HG03025 (cell line): Measurements from ENCODE around the gene DEF6.
"Not testable (repeated sequence)": the region's sequence is repeated elsewhere in the genome, so short reads cannot be mapped to it uniquely, and the experiment has no call there.

ENCODE experiments used
- ATAC-seq: cut with Tn5 transposase; IDR thresholded peaks from one replicate; pipeline ENCODE4 v1.9.1; 2021; ENCODE audit warnings: mild to moderate bottlenecking, moderate library complexity; ENCODE audit not compliant: unreplicated experiment, low FRiP score

The DEF6 gene

DNA sequence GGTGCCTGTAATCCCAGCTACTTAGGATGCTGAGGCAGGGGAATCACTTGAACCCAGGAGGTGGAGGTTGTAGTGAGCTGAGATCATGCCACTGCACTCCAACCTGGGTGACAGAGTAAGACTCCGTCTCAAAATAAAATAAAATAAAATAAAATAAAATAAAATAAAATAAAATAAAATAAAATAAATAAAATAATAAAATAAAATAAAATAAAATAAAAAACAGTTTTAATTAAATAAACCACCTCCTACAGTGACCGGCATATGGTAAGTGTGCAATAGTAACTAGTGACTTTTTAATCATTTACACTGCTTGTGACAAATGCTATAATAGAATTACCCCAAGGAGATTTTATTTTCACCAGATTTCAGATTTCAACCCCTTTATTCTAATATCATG, 10.9 kb downstream of the DEF6 start:
- ATAC-seq: not testable (repeated sequence)

DNA sequence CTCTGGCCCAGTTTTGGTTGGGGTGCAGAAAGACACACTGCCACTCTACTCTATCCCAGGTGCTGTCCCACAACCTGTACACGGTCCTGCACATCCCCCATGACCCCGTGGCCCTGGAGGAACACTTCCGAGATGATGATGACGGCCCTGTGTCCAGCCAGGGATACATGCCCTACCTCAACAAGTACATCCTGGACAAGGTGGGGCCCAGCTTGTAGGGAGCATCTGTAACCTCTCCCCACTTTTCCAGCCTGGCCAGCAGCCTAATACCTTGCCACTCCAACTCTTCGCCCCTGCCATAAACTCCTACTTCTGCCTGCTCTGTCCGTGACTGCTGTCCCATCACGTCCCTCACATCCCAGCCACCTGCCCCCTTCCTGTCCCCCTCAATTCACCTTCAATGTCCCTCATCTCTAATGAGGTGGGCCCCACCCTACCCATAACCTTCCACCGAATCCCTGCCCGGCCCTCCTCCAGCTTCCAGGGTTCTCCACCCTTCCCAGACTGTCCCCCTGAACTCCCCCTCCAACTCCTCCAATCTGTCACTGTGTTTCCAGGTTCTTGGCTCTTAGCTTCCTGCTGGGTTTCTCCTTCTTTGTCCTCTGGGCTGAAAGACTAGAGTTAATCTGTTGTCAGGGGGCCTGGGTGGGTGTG, 12.1 kb downstream of the DEF6 start:
- ATAC-seq: no peak

DNA sequence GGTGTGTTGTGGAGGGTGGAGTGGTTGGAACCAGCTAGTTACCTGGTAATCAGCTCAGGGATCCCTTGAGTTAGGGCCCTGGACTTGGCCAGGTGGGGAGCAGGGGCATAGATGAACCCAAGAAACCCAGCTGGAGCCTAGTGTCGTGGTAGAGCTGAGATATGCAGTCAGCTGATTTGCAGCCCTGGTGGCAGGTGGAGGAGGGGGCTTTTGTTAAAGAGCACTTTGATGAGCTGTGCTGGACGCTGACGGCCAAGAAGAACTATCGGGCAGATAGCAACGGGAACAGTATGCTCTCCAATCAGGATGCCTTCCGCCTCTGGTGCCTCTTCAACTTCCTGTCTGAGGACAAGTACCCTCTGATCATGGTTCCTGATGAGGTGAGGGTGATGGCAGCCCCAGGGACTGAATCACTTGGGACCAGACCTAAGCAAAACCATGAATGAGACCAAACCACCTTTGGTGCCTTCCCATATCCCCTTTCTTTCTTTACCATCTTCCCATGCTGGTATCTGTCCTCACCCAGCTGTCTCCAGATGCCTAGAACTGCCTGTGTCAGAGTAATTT, 12.7 kb downstream of the DEF6 start:
- ATAC-seq: no peak

DNA sequence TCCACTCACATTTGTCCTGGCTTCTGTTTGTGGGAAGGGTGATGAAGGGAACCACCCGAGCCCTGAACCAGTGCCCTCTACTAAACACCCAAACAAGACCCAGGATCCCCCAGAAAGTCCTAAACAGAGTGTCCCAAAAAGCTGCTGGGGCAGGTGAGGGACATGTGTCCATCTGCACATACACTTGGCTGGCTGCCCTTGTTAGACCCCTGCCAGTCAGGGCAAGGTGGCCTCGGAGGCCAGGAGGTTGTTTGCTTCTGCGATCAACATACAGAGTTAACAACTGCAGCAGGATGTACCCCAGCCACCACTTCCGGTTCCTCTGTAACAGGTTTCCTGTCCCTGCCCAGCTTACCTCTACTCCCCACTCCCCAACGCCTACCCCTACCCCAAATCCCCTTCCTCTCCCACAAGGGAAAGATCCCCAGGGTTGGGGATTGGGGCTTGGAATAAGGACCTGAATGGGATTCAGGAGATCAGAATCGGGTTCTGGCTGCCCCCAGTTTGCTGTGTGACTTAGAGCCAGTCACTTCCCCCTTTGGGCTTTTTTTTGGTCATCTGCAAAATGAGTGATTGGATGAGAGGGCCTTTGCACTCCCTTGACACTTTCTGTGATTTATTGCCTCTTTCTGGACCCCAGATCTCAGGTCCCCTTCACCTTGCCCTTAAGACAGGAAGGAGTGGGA, 13.9 kb downstream of the DEF6 start:
- no peak for ATAC-seq

DNA sequence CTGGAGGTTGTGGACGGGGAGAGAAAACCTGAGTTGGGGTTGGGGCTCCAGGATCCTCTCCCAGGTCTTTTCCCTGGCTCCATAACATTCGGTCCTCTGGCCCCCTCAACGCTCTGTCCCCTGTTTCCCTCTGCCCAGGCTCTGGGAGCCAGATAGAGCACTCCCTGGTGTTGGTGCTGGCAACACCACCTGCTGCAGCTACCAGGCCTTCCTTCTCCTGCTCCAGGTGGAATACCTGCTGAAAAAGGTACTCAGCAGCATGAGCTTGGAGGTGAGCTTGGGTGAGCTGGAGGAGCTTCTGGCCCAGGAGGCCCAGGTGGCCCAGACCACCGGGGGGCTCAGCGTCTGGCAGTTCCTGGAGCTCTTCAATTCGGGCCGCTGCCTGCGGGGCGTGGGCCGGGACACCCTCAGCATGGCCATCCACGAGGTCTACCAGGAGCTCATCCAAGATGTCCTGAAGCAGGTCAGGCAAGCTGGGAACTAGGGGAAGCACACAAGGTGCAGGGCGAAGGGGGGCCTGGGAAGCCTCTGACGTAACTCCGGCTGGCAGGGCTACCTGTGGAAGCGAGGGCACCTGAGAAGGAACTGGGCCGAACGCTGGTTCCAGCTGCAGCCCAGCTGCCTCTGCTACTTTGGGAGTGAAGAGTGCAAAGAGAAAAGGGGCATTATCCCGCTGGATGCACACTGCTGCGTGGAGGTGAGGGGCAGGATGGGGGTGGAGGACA, 14.6 kb downstream of the DEF6 start:
- no peak for ATAC-seq

DNA sequence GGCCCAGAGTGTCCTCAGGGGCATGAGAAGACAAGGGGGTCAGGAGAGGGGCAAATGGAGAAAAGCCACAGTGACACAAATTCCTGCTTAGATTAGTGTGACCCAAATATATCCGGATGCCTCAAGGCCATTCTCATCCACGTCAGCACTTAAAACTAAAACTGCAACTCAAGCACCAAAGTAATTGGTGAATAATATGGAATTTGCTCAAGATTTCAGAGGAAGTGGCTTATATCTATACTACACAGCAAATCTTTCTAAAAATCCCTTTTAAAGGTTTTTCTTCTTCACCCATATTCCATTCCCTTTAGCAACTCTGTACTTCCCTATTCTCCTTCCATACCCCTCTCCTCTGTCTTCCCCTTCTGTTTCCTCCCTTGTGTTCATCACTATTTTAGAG, 15.2 kb downstream of the DEF6 start:
- no peak for ATAC-seq

DNA sequence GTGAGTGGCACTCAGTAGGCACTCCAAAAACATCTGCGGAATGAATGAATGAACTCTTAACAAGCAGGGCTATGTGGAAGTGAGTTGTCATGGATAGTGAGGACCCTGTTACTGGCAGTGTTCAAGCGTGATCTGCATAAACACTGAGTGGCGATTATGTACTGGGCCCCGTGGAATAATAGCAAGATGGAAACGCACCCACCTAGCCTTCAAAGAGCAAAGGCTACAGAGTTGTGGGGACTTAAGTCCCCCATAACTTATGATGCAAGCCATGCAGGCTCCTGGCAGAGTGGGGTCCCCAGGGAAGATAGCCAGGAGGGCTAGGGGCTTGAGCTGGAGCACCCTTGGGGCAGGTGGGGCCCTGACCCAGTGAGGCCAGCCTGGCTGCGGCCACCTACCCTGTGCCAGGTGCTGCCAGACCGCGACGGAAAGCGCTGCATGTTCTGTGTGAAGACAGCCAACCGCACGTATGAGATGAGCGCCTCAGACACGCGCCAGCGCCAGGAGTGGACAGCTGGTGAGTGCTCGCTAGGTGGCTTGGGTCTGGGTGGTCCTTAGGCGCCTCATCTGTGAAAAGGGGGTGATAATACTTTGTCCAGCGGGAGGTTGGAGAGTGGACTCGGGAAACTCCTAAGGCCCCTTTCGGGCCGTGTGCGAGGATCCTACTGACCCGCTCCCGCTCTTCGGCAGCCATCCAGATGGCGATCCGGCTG, 20.0 kb downstream of the DEF6 start:
- no peak for ATAC-seq

DNA sequence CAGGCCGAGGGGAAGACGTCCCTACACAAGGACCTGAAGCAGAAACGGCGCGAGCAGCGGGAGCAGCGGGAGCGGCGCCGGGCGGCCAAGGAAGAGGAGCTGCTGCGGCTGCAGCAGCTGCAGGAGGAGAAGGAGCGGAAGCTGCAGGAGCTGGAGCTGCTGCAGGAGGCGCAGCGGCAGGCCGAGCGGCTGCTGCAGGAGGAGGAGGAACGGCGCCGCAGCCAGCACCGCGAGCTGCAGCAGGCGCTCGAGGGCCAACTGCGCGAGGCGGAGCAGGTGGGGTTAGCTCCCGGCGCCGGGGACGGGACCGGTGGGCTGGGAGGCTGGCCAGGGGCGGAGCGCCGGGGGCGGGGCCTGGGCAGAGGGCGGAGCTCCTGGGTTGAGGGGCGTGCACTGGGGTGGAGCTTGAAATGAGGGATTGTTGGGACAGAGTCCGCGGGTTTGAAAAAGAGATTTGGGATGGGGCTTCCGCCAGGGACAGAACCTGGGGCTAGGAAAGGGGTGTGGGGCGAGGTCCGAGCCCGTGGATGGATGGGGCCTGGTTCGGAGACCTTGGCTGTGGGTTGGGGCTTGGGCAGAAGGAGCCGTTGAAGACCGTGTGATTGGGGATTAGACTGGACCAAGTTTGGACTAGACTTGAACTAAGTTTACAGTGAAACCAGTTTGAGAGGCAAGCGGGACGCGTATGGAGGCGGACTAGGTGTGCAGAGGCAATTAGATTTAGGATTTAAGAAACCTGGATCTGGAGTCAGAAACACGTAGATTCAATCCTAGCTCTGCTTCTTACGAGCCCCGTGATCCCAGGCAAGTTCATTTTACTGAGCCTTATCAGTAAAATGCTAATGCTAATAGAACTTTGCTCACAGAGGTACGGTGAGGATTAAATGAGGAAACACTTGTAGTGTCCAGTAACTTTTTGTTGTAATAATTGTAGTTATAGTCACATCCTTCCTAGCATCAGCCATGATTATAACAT, 20.9 kb downstream of the DEF6 start:
- ATAC-seq: no peak

DNA sequence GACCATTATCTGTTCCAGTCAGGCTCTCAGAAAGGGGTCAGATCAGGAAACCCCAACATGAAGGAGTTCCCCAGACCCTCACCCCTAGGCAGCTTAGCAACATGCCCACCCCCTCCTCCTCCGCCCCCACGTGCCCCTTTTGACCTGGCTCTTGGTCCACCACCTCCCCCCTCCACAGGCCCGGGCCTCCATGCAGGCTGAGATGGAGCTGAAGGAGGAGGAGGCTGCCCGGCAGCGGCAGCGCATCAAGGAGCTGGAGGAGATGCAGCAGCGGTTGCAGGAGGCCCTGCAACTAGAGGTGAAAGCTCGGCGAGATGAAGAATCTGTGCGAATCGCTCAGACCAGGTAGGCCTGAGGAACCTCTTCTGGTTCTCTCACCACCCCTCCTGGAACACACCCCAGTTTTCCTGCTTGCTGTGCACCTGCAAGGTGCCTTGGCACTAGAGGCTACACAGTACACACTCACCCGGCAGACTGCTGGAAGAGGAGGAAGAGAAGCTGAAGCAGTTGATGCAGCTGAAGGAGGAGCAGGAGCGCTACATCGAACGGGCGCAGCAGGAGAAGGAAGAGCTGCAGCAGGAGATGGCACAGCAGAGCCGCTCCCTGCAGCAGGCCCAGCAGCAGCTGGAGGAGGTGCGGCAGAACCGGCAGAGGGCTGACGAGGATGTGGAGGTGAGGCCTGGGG, 21.9 kb downstream of the DEF6 start:
- ATAC-seq: no peak

DNA sequence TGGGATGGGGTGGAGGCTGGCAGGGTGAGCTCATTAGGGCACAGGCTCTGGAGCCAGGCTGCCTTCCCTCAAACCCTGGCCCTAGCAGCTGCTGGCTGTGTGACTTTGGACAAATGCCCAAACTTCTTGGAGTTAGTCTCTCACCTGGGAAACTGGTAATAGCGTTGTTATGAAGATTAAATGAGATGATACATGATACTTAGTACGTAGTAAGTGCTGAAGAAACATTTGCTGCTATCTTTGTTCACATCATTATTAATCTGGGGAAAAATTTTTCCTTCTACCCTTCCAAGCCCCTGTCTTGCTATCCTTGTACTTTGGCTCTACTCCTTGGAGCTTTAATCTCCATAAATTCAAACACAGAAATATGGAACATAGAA, 22.4 kb downstream of the DEF6 start:
- ATAC-seq: no peak

DNA sequence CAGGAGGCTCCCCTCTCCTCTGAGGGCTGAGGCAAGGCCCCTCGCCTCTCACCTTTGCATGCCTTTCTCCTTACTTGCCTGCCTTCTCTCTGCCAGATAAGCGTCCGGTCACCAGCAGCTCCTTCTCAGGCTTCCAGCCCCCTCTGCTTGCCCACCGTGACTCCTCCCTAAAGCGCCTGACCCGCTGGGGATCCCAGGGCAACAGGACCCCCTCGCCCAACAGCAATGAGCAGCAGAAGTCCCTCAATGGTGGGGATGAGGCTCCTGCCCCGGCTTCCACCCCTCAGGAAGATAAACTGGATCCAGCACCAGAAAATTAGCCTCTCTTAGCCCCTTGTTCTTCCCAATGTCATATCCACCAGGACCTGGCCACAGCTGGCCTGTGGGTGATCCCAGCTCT, 23.5 kb downstream of the DEF6 start:
- ATAC-seq: no peak

DNA sequence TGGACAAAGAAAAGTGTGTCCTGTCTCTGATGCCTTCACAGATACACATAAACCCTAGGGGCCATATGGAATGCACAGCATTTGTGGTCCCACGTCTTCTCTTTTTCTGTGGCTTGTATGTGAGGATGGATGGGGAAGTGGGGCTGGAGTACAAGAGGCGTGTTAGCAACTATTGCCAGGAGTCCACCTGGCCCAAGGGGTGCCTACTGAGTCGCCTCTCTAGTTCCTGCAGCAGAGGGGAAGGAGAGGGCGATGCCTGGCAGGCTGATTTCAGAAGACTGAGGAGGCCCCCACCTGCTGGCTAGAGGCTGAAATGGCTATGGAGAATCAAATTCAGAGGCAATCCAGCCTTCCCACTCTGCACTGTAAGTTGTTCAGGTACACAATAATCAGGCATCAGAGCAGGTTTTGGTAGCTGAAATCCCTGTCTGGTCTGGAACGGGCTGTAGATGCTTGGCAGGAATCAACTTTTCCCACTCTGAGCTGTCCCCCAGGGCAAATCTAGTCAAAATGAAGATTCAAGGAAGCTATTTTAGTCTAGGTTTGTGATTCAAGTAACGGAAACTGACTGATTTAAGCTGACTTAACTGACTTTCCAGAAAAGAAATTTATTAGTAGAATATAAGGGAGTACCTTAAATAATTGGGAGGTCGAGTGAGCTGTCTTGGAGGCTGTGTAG, 29.9 kb downstream of the DEF6 start:
- ATAC-seq: no peak

DNA sequence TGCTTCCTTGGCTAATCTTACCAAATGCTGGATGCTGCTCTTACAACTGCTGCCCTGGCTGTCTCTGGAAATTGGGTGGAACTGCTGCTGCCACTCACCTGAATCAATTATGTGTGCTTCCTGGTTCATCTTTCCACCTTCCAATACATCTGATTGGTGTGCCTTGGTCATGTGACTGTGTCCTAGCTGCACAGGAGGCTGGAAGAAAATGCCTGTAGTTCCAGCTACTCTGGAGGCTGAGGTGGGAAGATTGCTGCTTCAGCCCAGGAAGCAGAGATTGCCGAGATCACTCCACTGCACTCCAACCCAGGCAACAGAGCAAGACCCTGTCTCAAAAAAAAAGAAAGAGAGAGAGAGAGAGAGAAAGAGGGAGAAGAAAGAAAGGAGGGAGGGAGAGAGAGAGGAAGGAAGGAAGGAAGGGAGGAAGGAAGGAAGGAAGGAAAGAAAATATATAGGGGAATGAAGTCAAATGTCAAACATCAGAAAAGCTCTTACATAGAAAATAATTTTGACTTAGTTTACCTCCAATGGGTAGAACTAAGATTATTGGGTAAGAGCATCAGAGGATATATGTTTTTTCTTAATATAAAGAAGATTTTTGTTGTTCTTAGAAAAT, 30.6 kb downstream of the DEF6 start:
- no peak for ATAC-seq

DNA sequence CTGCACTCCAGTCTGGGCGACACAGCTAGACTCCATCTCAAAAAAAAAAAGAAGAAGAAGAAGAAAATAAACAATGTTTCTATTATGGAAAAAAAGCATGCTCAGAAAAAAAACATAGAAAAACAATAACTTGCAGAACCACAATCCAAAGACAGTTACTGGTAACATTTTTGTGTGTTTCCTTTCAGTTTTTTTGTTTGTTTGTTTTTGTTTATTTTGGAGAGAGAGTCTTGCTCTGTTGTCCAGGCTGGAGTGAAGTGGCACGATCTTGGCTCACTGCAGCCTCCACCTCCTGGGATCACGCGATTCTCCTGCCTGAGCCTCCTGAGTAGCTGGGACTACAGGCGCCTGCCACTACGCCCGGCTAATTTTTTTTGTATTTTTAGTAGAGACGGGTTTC, 31.3 kb downstream of the DEF6 start:
- ATAC-seq: not testable (repeated sequence)

DNA sequence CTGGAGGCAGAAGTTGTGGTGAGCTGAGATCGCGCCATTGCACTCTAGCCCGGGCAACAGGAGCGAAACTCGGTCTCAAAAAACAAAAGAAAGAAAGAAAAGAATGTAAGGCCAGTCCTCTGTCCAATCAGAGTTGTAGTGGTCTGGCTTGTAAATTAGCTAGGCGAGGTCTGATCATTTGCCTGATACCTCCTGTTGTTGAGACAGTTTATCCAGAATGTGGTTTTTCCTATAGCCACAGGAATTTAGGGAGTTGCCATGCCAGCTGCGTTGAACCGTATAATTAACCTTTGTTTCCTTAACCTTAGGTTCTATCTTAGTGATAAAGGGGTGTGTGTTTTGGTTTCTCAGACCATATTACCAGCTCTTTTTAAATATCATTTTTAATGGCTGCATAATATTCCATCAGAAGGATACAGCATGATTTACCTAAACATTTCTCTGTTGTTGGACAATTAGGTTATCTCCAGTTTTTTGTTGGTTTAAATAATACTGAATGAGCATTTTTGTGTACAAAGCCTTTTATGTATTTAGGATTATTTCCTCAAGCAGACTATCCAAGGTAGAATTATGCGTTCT, 33.0 kb downstream of the DEF6 start:
- no peak for ATAC-seq

DNA sequence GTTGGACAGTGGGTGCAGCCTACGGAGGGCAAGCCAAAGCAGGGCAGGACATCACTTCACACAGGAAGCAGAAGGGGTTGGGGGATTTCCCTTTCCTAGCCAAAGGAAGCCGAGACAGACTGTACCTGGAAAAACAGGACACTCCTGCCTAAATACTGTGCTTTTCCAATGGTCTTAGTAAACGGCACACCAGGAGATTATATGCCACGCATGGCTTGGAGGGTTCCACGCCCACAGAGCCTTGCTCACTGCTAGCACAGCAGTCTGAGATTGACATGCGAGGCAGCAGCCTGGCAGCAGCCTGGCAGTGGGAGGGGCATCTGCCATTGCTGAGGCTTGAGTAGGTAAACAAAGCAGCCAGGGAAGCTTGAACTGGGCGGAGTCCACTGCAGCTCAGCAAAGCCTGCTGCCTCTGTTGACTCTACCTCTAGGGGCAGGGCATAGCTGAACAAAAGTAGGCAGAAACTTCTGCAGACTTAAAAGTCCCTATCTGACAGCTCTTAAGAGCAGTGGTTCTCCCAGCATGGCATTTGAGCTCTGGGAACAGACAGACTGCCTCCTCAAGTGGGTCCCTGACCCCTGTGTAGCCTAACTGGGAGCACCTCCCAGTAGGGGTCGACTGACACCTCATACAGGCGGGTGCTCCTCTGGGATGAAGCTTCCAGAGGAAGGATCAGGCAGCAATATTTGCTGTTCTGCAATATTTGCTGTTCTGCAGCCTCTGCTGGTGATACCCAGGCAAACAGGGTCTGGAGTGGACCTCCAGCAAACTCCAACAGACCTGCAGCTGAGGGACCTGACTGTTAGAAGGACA, 34.7 kb downstream of the DEF6 start:
- ATAC-seq: not testable (repeated sequence)

DNA sequence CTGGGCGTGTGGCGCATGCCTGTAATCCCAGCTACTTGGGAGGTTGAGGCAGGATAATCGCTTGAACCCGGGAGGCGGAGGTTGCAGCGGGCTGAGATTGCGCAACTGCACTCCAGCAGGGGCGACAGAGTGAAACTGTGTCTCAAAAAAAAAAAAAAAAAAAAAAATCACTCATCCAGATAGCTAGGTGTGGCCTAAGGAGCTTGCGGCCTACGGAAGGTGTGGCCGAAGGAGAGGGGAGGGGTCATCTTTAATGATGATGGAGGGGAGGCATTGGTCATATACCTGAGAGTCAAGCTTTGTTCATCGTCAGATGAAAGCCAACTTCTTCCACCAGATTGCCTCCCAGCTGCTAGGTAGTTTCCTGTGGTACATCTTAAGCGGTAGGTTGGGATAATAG, 43.9 kb downstream of the DEF6 start:
- no peak for ATAC-seq
